ENCODE data around the gene IL22RA1. TPM values are rescaled to one million over a fixed set of nuclear protein-coding genes. Genes with fewer than 3 reads are reported as not detected.

Gene IL22RA1
- polyA plus RNA-seq, 1 donor from 2014 or later = not detected

DNA sequence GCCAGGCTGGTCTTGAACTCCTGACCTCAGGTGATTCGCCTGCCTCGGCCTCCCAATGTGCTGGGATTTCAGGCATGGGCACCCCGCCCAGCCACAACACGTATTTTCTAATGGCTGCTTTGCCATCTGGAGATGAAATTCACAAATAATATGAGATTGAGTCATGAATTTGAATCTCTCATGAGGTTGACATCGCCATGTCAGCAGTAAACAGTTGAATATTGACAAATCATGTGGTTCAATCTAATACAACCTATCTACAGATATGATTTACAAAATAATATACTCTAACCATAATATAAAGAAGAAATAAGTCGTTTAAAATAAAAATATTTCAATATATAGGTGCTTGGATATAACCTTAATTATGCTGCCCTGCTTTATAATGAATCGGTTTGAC lies 73.1 kb downstream of the IL22RA1 start:
- H3K4me3 ChIP-seq (ENCODE audit: low read length) = no peak overlapping the region
- no peaks in the 10 kb centered on the region for H4K20me1 ChIP-seq (ENCODE audit: insufficient read depth)
- H3K27me3 ChIP-seq (ENCODE audit: insufficient read depth, low read depth, low read length) = no peaks in the 10 kb centered on the region
- no peaks in the 10 kb centered on the region for H3K9me2 ChIP-seq (ENCODE audit: insufficient read depth, low read length)
- no peaks in the 10 kb centered on the region for H3K36me3 ChIP-seq (ENCODE audit: insufficient read depth, low read length)
- H3K4me2 ChIP-seq (ENCODE audit: low read length) = no peak overlapping the region
- TF ChIP-seq EP300 (conservative IDR thresholded peaks at IDR 0.05; ENCODE audit: poor library complexity, severe bottlenecking) = no peak
- H3K9me3 ChIP-seq (ENCODE audit: low read length) = no peaks in the 10 kb centered on the region
- no peaks in the 10 kb centered on the region for H3F3A ChIP-seq (ENCODE audit: insufficient read depth, low read length, poor library complexity, severe bottlenecking)
- no peak overlapping the region for H2AFZ ChIP-seq (ENCODE audit: low read depth, low read length)
- H3K79me2 ChIP-seq (replicated peaks; ENCODE audit: insufficient read depth, low read length) = no peaks in the 10 kb centered on the region
- H3K9ac ChIP-seq (ENCODE audit: low read length) = no peak overlapping the region
- H3K27ac ChIP-seq (ENCODE audit: low read length) = no peak overlapping the region

Other genes with a start within 250 kb of the IL22RA1 start
- gene CNR2, start 229.8 kb downstream of the IL22RA1 start, polyA plus RNA-seq = not detected in 2 replicates
- 97.1 and 100 TPM in 2 replicates for gene PNRC2, start 183.3 kb downstream of the IL22RA1 start, polyA plus RNA-seq
- gene SRSF10, start 162.8 kb downstream of the IL22RA1 start, polyA plus RNA-seq = 165 and 201 TPM in 2 replicates
- gene MYOM3, start 31.0 kb downstream of the IL22RA1 start, polyA plus RNA-seq = not detected in 2 replicates
- 0.16 and 0.32 TPM in 2 replicates for gene IFNLR1, start 44.1 kb upstream of the IL22RA1 start, polyA plus RNA-seq
- not detected in 2 replicates for gene GRHL3, start 176.2 kb upstream of the IL22RA1 start, polyA plus RNA-seq